Activated CD4-positive, alpha-beta T cell treated with anti-CD3 and anti-CD28 coated beads, Interleukin-2, amount 50 U/mL, for 16 hours (primary cell): ENCODE data around the gene FUT3.

Source experiments
- DNase-seq: peaks from one replicate; pipeline ENCODE4 v3.0.0-alpha.2; 2020

The FUT3 gene

DNA sequence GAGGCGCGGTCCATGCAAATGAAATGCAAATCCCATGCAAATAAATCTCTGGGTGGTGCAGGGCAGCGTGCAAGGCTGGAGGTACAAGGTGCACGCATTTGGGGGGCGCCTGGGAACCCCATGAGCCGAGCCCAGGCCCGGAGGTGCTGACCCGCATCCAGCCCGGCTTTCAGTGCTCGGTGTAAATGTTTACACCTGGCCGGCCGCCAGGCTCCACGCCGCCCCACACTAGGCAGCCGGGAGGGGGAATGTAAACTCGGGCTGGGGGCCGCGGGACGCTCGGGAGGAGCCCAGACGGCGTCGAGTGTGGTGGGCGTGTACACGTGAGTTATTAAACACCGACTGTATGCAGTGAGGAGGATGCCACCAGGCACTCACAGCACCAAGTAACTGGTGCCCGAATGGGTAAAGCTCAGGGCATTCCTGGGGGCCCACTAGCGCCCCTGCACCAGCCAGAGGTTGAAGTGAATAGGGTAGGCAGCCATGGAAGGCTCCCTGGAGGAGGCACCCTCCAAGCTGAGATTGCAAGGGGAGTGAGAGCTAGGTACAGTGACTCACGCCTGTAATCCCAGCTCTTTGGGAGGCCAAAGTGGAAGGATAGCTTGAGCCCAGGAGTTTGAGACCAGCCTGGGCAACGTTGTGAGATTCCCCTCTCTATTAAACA lies 28.9 kb downstream of the FUT3 start:
- no peak for DNase-seq

- DNase-seq: no peak
Measured at GRCh38 chr19:5821521-5822180, 29.6 kb downstream of the FUT3 start.

- no peak for DNase-seq
Measured at GRCh38 chr19:5820785-5821184, 30.5 kb downstream of the FUT3 start.

GRCh38 chr19:5818594-5818993 lies 32.7 kb downstream of the FUT3 start:
- no peak for DNase-seq

- DNase-seq: no peak
Measured at GRCh38 chr19:5817218-5817617, 34.0 kb downstream of the FUT3 start.

DNA sequence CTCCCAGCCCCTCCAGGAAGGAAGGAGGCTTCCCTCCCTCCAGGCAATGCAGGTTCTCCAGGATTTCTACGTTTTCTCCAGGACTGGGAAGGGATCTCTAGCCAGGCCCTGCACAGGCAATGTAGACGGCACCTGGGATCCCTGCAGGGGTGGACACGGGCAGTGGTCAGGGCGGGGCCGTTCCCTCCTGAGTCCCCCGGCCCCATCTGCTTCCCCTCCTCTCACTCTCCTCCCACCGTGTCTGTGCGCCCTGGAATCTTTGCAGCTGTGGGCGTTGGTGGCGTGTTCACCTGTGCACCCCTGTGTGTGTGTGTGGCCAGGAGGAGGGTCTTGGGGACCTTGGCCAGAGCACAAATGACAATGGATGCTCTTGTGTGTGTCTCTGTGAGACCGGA lies 36.4 kb downstream of the FUT3 start:
- no peak for DNase-seq

GRCh38 chr19:5814123-5814851 lies 37.0 kb downstream of the FUT3 start:
- DNase-seq: no peak

- no peak for DNase-seq
Measured at GRCh38 chr19:5811117-5811516, 40.1 kb downstream of the FUT3 start.

DNA sequence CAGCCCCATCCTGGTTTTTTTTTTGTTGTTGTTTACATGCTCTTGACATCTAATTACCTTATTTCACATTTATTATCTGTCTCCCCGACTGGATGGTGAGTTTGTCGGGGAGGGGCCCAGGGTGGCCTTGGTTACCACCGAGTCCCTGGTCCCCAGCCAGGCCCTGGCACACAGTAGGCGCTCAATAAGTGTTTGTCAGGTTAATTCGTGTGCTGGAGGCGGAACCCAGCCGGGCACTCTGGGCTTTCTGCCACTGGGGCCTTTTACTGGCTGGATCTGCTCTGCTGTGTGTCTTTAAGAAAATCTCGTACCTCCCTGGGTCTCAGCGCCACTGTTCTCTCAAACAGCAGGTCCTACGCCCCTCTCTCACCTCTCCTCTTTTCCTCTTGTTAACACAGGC lies 41.8 kb downstream of the FUT3 start:
- no peak for DNase-seq

DNA sequence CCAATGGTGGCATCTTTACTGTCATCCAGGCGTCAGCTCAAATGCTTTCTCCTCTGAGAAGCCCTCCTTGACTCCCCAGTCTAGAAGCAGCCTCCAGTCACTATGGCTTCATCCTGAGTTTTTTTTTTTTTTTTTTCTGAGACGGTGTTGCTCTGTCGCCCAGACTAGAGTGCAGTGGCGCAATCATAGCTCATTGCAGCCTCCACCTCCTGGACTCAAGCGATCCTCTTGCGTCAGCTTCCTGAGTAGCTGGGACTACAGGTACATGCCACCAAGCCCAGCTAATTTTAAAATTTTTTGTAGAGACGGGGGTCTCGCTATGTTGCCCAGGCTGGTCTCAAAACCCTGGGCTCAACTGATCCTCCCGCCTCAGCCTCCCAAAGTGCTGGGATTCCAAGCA lies 42.2 kb downstream of the FUT3 start:
- no peak for DNase-seq

- no peak for DNase-seq
Measured at GRCh38 chr19:5808120-5808816, 43.0 kb downstream of the FUT3 start.

DNA sequence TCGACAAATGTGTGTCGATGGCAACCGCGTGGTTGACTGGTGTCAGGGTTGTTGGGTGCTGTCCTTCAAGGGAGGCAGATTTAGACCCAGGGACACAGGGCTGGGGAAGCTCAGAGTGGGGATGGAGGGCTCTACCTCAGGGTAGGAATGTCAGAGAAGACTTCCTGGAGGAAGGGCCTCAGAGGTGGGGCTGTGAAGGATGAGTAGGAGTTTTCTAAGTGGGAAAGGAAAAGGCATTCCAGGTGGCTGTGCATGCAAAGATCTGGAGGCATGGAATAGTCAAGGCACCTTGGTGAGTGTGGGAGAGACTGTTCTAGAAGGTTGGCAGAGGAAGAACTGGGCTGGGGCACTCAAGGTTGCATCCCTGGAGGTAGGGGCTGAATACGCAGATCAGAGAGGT lies 44.3 kb downstream of the FUT3 start:
- no peak for DNase-seq

DNA sequence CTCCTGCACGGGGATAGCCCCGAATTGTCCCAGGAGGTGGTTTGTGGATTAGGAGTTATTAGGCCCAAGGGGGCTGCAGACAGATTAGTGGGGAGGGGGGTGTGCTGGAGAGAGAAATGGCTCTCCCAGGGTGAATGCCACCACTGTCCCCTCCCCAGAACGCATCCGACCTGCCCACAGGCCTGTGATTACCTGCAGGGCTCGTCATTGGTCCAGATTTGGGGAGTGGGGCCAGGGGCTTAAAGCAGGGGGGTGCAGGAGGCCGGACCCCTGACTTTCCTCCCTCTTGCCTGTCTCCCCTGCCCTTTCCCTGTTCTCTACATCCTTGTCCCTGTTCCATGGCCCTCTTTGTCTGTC lies 45.1 kb downstream of the FUT3 start:
- no peak for DNase-seq

DNA sequence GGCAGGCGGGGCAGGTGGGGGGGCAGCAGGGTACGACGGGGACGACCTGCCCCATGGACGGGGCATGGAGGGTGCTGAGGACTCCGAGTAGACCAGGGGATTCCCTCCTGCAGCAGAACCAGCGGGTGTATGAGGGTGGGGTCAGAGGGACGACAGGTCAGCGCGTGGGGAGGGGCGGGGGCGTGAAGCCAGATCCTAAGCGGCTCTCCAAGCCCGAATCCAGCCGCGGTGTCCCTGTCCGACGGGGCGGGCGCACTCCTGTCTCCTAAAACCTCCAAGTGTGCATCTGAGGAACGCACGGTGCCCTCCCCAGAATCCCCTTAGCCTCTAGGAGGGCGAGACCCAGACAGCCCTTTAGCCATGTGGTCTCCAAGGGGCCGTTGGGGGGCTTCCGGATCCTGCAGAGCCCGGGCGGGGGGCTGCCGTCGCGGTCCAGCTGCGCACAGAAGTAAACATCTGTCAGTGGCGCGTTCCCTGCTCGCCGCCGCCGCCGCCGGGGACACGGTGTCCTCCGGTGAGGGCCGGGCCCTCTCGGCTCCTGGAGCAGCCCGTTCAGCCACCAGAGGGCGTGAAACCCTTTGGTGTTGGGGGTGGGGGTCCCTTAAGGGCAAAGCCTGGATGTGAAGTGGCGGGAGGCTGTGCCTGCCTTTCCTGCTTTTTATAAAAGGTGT lies 45.7 kb downstream of the FUT3 start:
- peak; percentile 40 for DNase-seq

GRCh38 chr19:5804516-5805461 lies 46.5 kb downstream of the FUT3 start, which contains the start of gene NRTN:
Gene NRTN, plus strand, starts transcription at chr19:5805067. Its CDS starts 19,099 bp downstream, at chr19:5824166.
- no peak for DNase-seq

DNA sequence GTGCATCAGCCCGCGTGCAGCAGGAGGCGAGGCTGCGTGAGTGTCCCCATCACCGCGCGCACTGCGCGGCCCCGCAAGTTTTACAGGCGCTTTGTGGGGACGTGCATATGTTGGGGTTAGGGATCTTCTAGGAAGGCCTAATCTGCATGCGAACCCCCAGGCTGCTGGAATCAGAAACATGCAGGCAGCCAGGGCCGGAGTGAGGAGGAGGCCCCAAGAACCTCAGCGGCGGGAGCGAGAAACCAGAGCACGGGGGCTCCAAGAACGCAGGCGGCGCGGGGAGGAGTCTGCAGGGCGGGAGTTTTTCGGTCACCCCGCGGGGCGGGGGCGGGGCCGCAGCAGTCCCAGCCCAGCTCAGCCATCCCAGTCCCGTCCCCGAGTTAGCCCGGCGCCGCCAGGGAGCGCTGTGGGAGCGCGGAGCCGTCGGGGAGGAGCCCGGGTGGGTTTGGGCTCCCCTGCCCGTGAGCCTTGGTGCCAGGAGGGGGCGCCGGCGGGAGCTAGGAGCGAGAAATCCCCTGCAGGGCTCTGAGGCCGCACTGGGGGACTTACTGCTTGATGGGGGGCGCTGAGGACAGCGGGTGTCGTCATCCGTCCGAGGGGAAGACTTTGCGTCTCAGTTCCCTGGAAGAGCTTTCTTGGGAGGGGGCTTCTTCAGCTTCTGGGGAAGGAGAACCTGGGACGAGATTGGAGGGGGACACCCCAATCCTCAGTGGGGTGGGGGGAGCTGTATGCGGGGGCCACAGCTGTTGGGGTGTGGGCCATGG lies 47.3 kb downstream of the FUT3 start:
- peak; percentile 95 for DNase-seq

DNA sequence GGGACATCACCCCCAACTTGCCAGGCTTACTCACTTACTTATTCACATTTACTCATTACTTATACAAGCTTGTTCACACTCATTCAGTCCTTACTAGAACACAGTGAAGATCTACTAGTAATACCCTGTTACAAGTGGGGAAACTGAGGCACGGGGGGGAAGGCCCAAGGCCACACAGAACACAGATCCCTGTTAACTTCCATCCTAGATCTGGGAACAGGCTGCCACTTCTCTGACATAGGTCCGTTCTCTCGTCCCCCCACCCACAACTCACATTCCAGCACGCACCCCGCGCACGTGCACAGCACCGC lies 47.9 kb downstream of the FUT3 start:
- no peak for DNase-seq

DNA sequence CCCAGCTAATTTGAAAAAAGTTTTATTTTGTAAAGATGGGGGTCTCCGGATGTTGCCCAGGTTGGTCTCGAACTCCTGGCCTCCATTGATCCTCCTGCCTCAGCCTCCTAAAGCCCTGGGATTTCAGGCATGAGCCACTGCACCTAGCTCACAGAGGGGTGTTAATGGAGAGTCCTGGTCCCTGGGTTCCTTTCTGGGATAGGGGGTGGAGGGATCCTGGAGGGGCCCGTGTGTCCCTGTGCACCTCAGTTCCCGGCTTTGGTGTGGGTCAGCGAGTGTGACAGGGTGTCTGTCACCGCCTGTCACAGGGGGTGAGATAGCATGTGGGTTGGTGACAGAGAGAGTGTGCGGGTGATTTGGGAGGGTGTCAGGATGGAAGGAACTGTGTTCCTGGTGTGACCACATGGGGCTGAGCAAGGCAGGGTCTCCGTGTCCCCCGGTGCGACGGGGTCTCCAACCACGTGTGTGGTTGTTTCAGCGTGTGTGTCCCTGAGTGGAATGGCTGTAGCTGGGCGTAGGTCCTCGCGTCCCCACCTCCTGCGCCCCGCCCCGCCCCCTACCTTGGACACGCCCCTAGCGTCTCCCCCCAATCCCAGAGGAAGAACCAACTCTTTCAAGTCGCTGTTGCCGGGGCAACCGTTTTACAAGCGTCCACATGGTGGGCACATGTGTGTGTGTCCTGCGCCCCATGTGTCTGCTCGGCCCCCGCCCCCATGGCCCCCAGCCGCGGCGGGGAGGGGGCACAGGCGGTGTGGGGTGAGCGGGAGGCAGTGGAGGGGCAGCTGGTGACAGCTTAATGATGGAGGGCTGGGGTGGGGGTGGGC lies 49.2 kb downstream of the FUT3 start:
- no peak for DNase-seq

GRCh38 chr19:5800361-5801270 lies 50.6 kb downstream of the FUT3 start:
- no peak for DNase-seq
